Measurements from ENCODE around the gene ARSB.
"Not testable (repeated sequence)": the region's sequence is repeated elsewhere in the genome, so short reads cannot be mapped to it uniquely, and the experiment has no call there.

ARSB gene

DNA sequence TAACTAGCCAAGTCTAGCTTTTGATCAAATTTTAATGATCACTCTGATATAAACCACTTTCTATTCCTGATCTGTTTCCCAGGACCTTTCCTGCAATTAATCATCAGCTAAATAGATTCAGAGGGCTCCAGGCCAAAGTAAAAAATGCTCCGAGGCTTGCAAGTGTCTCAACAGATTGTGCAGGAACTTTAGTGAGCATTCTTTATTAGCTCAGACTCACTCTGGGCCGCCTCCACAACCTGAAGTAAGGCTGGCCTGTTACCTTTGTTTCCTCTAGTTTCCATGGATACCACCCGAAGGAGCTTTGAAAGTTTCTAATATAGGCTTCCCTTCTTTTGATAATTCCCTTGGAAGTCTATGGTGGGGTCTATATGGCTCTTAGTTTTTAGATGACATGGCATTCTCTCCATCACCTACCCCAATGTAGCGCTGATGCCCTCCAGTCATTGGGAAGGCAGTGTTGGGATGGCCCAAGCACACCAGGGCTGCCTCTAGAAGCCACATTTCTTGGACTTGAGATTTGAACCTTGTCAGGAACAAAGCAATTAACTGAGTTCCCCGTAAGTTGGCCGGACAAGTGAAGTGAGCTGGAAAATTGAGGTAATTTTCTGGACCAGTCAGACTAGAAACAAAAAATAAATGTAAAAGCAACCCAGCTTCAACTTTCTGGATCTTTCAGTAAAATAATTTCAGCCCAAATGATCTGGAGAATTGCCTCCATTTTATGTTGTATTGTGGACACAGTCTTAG lies 238.9 kb downstream of the ARSB start:
- DNase-seq: no peak

DNA sequence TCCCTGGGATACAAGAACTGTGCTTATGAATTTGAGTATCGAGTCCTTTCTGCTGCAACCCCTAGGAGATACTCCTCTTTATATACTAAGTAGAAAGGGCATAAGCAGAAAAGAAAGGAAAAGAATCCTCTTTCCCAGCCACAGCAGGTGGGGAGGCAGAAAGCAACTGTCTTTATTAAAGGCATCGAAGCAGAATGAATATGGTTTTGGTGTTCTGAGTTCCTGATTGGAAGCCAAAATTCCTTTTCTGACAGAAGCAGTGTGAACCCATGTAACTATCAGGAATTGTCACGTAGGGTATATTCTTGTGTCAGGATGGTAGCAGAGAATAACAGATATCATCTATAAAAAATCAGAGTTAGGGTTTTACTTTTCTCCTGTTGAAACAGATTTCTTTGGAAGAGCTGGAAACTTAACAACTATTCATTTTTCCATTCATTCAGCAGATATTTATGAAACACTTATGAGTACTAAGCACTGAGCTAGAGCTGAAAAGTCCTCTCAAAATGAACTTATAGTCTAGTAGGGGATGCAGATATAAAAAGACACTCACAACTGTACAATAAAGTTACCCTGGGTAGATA lies 240.1 kb downstream of the ARSB start:
- no peak for DNase-seq

DNA sequence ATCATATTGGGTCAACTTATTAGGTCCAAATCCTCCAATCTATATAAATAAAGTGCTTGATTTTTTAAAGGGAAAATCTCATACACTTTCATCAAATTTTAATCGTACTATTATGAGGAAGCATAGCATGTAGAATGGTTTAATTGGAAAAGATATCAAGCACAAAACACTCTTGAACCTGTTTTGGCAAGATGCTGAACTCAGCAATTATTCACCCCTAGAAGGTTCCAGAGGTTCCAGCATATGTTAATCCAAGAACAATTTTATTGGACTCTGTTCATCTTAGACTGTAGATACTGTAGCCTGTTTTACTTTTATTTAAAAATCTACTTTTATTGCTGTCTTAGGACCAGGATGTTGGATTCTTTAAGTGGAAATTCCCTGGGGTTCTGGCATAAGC lies 244.1 kb downstream of the ARSB start:
- no peak for DNase-seq

DNA sequence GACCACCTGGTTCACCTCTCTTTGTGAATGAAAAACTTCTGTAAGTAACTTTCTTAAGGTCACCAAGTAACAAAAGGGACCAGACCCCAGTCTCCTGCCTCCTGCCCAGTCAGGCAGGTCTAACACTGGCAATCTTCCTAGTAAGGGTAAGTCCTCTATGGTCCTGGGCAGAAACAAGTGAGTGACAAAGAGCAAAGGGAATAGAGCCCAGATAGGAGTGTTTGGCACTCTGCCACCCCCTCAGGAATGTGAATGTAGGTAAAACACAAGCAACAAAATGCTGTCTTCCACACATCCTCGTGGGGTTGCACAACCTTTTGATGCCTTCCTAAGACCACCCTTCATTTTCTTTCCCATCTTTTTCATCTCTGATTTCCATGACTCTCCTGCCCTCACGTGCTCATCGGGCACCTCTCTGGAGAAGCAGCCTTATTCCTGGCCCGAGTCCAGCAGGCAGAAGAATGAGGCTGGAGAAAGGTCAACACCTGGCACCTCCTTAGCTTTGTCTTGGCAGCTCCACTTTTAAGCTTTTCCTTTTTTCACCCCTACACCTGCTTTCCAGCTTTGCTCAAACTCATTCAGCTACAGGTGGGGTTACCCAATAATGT lies 246.3 kb downstream of the ARSB start:
- DNase-seq: no peak

DNA sequence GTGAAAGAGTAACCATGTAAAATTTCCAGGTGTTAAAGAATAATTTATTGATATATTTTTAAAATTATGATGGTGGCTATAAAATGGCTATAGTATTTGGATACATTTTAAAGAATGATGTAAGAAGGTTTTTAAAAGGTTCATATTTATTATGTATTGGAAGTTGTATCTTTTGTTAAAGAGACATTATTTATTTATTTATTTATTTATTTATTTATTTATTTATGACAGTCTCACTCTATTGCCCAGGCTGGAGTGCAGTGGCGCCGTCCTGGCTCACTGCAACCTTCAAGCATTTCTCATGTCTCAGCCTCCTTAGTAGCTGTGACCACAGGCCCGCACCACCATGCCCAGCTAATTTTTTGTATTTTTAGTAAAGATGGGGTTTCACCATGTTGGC lies 247.0 kb downstream of the ARSB start:
- no peak for DNase-seq

DNA sequence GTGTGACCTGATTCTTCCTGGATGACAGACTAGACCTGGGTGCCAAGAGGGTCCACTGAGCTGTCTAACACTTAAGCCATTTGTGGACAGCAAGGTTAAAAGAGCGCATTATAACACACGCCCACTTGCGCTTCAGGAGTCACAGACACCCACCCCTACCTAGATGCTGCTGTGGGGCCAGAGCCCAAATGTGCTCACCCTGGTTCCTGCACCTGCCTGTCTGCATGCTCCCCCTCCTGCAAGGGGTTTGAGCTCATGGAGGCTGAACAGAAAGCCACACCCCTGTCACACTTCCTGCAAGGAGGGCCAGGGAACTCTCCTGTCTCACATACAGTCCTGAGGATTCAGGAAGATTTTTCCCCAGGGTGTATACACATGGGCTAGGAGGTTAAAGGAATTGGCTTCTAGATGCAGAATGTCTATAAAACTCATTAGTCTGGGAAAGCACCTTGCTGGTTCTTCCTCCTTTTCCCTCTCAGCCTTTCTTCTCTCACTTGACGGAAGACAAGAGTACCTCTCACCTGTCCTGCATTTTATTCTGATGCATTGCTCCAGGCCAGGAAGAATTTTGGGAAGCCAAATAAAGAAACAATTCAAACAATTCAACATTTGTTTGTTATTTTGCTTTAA lies 249.2 kb downstream of the ARSB start:
- DNase-seq: no peak

DNA sequence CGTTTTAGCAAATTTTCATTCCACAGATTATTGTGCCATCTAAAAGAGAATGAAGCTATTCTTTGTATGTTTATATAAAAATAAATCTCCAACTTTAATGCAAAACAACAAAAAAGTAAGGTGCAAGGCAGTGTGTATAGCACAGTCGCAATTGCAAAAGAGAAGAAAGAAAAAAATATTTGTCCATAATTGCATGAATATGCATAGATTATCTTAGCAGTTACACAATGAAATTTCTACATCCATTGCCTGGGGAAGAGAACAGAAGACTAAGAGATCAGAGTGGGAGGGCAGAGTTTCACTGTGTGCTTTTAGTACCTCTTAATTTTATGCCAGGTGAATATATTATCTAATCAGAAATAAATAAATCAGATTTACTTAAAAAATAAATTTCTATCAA lies 250.2 kb downstream of the ARSB start:
- DNase-seq: no peak

DNA sequence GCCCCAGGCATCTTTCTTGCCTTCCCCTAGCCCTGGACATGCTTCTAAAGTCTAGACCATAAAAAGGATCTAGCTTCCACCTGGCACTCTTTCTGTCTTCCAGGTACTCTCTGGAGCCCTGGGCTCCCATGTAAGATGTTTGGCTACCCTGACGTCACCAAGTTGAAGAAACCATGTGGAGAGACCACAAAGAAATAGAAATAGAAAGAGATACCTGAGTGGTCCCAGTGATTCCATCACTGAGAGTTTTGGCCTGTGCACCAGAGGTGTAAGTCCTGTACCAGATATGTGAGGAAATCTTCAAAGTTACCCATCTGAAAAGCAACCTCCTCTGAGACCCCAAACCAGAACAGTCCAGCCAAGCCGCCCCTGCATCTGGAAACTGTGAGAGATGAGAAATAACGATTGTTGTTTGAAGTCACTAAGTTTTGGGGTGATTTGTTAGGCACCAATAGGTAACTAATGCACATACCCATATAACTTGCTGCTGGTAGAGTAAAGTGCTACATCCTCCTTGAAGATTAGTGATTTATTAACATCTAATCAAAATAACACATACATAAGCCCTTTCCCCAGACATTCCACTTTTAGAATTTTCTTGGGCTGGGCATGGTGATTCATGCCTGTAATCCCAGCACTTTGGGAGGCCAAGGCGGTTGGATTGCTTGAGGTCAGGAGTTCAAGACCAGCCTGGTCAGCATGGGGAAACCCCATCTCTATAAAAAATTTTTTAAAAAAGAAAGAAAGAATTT lies 250.8 kb downstream of the ARSB start:
- DNase-seq: no peak

DNA sequence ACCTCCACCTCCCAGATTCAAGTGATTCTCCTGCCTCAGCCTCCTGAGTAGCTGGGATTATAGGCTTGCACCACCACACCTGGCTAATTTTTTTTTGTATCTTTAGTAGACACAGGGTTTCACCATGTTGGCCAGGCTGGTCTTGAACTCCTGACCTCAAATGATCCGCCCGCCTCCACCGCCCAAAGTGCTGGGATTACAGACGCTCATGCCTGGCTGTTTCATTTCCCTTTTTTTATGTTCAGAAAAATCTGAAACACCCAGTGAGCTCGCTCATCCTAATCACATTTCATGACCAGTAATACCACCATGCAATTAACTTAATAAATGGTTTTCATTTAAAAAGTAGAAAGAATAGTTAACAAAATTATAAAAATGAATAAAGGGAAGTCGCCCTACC lies 252.4 kb downstream of the ARSB start:
- DNase-seq: not testable (repeated sequence)

DNA sequence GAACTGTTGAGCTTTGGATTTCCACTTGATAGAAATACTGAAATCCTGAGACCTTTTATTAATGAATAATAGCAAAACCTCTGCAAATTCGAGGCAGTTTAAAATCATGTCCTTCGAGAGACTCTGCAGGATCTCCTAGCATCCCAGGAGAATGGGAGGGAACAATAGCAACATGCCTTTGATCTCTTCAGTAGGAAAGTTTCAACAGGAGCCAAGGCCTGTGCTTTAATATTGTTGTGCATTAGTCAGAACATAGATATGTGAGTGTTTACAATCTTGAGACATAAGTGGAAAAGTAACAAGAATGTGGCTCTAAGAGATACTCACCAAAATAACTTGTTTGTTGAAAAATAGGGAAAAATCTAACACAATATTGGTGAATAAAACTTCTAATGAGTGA lies 253.2 kb downstream of the ARSB start:
- no peak for DNase-seq

DNA sequence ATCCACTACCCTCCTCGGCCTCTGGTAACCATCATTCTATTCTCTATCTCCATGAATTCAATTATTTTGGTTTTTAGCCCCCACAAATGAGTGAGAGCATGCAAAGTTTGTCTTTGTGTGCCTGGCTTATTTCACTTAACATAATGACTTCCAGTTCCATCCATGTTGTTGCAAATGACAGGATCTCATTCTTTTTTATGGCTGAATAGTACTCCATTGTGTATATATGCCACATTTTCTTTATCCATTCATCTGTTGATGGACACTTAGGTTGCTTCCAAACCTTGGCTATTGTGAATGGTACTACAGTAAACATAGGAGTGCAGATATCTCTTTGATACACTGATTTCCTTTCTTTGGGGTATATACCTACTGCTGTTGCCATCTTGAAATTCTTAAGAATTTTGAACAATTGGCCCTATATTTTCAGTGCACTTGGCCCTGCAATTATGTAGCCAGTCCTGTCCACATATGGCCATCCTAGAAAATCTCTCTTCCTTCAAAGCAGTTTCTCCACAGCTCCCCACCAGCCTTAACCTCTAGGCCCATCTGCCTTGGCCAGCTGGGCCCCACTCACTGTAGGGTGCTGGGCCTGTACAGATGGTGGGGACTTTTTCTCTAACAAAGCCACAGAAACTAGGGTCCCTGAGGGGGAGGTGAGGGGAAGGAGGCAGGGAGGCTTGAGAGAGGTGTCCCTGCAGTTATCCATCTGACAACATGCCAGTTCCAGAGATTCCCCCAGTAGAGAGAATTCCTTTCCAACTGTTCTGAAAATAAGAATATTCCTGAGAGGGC lies 254.6 kb downstream of the ARSB start:
- no peak for DNase-seq

DNA sequence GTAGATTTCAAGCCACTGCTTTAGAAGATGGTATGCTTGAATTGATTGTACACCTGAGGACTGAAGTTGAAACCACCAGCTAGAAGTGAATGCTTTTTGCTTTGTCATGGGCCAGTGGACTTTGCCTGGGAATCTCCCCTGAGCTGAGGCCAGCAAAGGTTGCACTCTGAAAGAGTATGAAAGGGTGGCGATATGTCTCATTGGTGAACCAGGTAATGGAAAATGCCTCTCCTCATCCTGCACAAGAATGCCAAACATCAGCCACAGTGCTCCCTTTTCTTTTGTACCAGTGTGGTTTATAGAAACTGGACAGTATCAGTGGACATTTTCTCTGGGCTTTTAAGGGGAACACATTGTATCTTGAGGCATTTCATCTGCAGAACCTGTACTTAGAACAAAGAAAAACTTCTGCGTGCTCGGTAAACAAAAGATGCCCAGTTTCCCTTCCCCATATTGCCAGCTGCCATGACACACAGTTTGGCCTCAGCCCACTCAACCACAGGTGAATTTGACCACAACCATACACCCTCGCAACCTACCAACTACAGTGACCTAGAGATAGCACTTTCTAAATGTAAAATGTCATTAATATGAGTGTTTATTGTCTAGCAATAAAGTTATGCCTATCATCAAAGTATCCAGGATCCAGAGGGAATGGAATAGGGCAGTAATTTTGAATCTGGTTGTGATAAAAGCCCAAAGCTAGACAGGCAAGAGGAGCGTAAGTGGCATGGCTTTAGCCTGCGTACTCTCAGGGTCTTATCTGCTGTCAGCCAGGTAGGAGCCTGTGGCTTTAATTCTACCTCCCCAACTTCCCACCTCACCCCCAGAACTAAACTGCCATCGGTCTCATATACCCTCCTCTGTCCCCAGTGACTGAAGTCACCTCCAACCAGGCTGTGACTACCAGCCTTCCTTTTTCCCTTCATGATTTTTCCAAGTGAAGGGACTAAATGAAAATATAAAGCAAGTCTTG lies 257.0 kb downstream of the ARSB start:
- no peak for DNase-seq

Measured in stimulated activated CD4-positive, alpha-beta T cell treated with anti-CD3 and anti-CD28 coated beads, Interleukin-1b, Interleukin-23, amount 100 ng/mL, for 48 hours (primary cell).